Small intestine (tissue), 7 donors: Measurements from ENCODE around the gene FHIT. TPM values are rescaled to one million over a fixed set of nuclear protein-coding genes. Genes with fewer than 3 reads are reported as not detected.

Source experiments
- DNase-seq, 2 donors: peaks; one replicate each; pipeline versions ENCODE4 v3.0.0 to v3.0.0-alpha.2; 2013
- FAIRE-seq: peaks from 2 replicates; lab custom pipeline; 2012; peaks lifted over from hg19 to GRCh38; lab: Jason Lieb, UNC
- H3K27ac ChIP-seq, 3 donors: one replicate each; pipeline ENCODE4 v1.5.1; 2013; ENCODE audit warnings: low read length in 2 of 3, mild to moderate bottlenecking in 2 of 3, control low read depth in 1 of 3, inconsistent platforms in 1 of 3, low read depth in 1 of 3, moderate library complexity in 1 of 3
- H3K27me3 ChIP-seq, 3 donors: one replicate each; pipeline ENCODE4 v1.6.1; 2013; ENCODE audit warnings: low read length in 3 of 3, inconsistent platforms in 1 of 3; ENCODE audit not compliant: control insufficient read depth in 3 of 3, insufficient read depth in 3 of 3
- H3K36me3 ChIP-seq, 3 donors: one replicate each; pipeline ENCODE4 v1.6.1; 2013; ENCODE audit warnings: low read length in 3 of 3, inconsistent platforms in 1 of 3, low read depth in 1 of 3, mild to moderate bottlenecking in 1 of 3, moderate library complexity in 1 of 3; ENCODE audit not compliant: control insufficient read depth in 3 of 3, insufficient read depth in 2 of 3
- H3K4me1 ChIP-seq, 3 donors: one replicate each; pipeline ENCODE4 v1.6.1; 2013; ENCODE audit warnings: low read length in 2 of 3, inconsistent platforms in 1 of 3, low read depth in 1 of 3, mild to moderate bottlenecking in 1 of 3, moderate library complexity in 1 of 3; ENCODE audit not compliant: control insufficient read depth in 3 of 3, insufficient read depth in 2 of 3
- H3K4me3 ChIP-seq, 3 donors: one replicate each; pipeline ENCODE4 v1.5.1; 2013; ENCODE audit warnings: low read length in 3 of 3, control low read depth in 1 of 3, inconsistent platforms in 1 of 3, low read depth in 1 of 3, mild to moderate bottlenecking in 1 of 3, moderate library complexity in 1 of 3
- H3K9me3 ChIP-seq, 2 donors: one replicate each; pipeline ENCODE4 v1.6.1; 2013; ENCODE audit warnings: low read depth in 1 of 2, low read length in 1 of 2; ENCODE audit not compliant: control insufficient read depth in 2 of 2, insufficient read depth in 1 of 2
- WGBS, 3 donors: extraction: QIAGEN DNeasy Blood & Tissue Kit; methylation state at CpG; one replicate each; pipeline ENCODE4 v1.1.7; 2013; 5-methylcytosine and 5-hydroxymethylcytosine counted together
- polyA plus RNA-seq, 4 donors: library from polyadenylated mRNA; stranded (reverse) in 3 of 4; unstranded in 1 of 4; fragments of 200-250 nt in 3 of 4; fragments of 120-200 nt in 1 of 4; gene quantifications; one replicate each; pipeline versions ENCODE4 v1.2.1 to v1.2.3, GENCODE V29; 2013
- donor health status: healthy with polysubstance abuse.
- donor health status: control.
- donor health status: control.
- donor health status: Bipolar disorder and iron deficiency.
- donor health status: healthy.

FHIT gene
- polyA plus RNA-seq, 4 donors: 4.4 to 30.4 (median 7.0) TPM

- no peaks in the 10 kb centered on the region for H3K27me3 ChIP-seq
- no peaks in the 10 kb centered on the region for H3K9me3 ChIP-seq
- FAIRE-seq (no peak), DNase-seq (no peak)
- H3K27ac ChIP-seq: no peak overlapping the region
- H3K4me1 ChIP-seq: no peaks in the 10 kb centered on the region
- no peak overlapping the region for H3K4me3 ChIP-seq
- 96 to 99% (median 97%) methylated on average over 6 of the region's 6 CpGs for WGBS, 3 donors
- H3K36me3 ChIP-seq: no peaks in the 10 kb centered on the region
Observed at GRCh38 chr3:59786374-59786773, 1464.9 kb downstream of the FHIT start.

GRCh38 chr3:59784164-59784563, 1467.1 kb downstream of the FHIT start:
- no peaks in the 10 kb centered on the region for H3K36me3 ChIP-seq
- 96 to 100% (median 98%) methylated on average over 1 of the region's 1 CpG for WGBS, 3 donors
- no peak overlapping the region for H3K4me3 ChIP-seq
- H3K27ac ChIP-seq: no peak overlapping the region
- no peak for DNase-seq
- H3K4me1 ChIP-seq: no peaks in the 10 kb centered on the region
- H3K27me3 ChIP-seq: no peaks in the 10 kb centered on the region
- FAIRE-seq: no peak
- H3K9me3 ChIP-seq: no peaks in the 10 kb centered on the region

GRCh38 chr3:59783468-59783988, 1467.7 kb downstream of the FHIT start:
- FAIRE-seq: no peak
- H3K27ac ChIP-seq: no peak overlapping the region
- H3K9me3 ChIP-seq: no peaks in the 10 kb centered on the region
- DNase-seq: no peak
- H3K4me3 ChIP-seq: no peak overlapping the region
- no peaks in the 10 kb centered on the region for H3K27me3 ChIP-seq
- H3K4me1 ChIP-seq: no peaks in the 10 kb centered on the region
- H3K36me3 ChIP-seq: no peaks in the 10 kb centered on the region
- 60 to 79% (median 72%) methylated on average over 3 of the region's 3 CpGs for WGBS, 3 donors

- Histone ChIP-seq H3K4me1 (no peaks in the 10 kb centered on the region), H3K36me3 (no peaks in the 10 kb centered on the region), H3K4me3 (no peak overlapping the region), H3K27me3 (no peaks in the 10 kb centered on the region), H3K27ac (no peak overlapping the region), H3K9me3 (no peaks in the 10 kb centered on the region)
- FAIRE-seq (no peak), DNase-seq (no peak)
Observed at GRCh38 chr3:59782664-59783063, 1468.6 kb downstream of the FHIT start.

- 93 to 98% (median 96%) methylated on average over 2 of the region's 2 CpGs for WGBS, 3 donors
- H3K36me3 ChIP-seq: no peaks in the 10 kb centered on the region
- FAIRE-seq (no peak), DNase-seq (no peak)
- no peak overlapping the region for H3K27ac ChIP-seq
- no peaks in the 10 kb centered on the region for H3K27me3 ChIP-seq
- H3K4me1 ChIP-seq: no peaks in the 10 kb centered on the region
- no peaks in the 10 kb centered on the region for H3K9me3 ChIP-seq
- H3K4me3 ChIP-seq: no peak overlapping the region
Observed at GRCh38 chr3:59780209-59780608, 1471.0 kb downstream of the FHIT start.

GRCh38 chr3:59779260-59779659, 1472.0 kb downstream of the FHIT start:
- no peak for FAIRE-seq

GRCh38 chr3:59777667-59778077, 1473.6 kb downstream of the FHIT start:
- H3K27ac ChIP-seq: no peak overlapping the region
- FAIRE-seq (no peak), DNase-seq (no peak)
- no peaks in the 10 kb centered on the region for H3K9me3 ChIP-seq
- H3K36me3 ChIP-seq: no peaks in the 10 kb centered on the region
- H3K27me3 ChIP-seq: no peaks in the 10 kb centered on the region
- H3K4me3 ChIP-seq: no peak overlapping the region
- no peaks in the 10 kb centered on the region for H3K4me1 ChIP-seq
- 71 to 91% (median 75%) methylated on average over 3 of the region's 3 CpGs for WGBS, 3 donors

More at GRCh38 chr3:59779260-59779659, 1472.0 kb downstream of the FHIT start:
- H3K27me3 ChIP-seq: no peaks in the 10 kb centered on the region
- H3K4me3 ChIP-seq: no peak overlapping the region
- H3K27ac ChIP-seq: no peak overlapping the region
- DNase-seq: no peak
- 94 to 95% (median 94%) methylated on average over 3 of the region's 3 CpGs for WGBS, 3 donors
- H3K4me1 ChIP-seq: no peaks in the 10 kb centered on the region
- H3K36me3 ChIP-seq: no peaks in the 10 kb centered on the region
- H3K9me3 ChIP-seq: no peaks in the 10 kb centered on the region

- H3K27me3 ChIP-seq: no peaks in the 10 kb centered on the region
- no peak overlapping the region for H3K27ac ChIP-seq
- DNase-seq: no peak
- no peaks in the 10 kb centered on the region for H3K9me3 ChIP-seq
- H3K4me1 ChIP-seq: no peaks in the 10 kb centered on the region
- 87 to 92% (median 91%) methylated on average over 7 of the region's 7 CpGs for WGBS, 3 donors
- no peaks in the 10 kb centered on the region for H3K36me3 ChIP-seq
- no peak for FAIRE-seq
- no peak overlapping the region for H3K4me3 ChIP-seq
Observed at GRCh38 chr3:59777066-59777465, 1474.2 kb downstream of the FHIT start.

- no peaks in the 10 kb centered on the region for H3K9me3 ChIP-seq
- DNase-seq (no peak), FAIRE-seq (no peak)
- no peaks in the 10 kb centered on the region for H3K36me3 ChIP-seq
- H3K4me1 ChIP-seq: peaks cover 0 to 3% (median 0%) of the 10 kb centered on the region in 3 donors
- no peak overlapping the region for H3K27ac ChIP-seq
- no peaks in the 10 kb centered on the region for H3K27me3 ChIP-seq
- 79 to 91% (median 80%) methylated on average over 7 of the region's 7 CpGs for WGBS, 3 donors
- no peak overlapping the region for H3K4me3 ChIP-seq
Observed at GRCh38 chr3:59775761-59776325, 1475.4 kb downstream of the FHIT start.
